ENCODE data around the gene GAS2L2. TPM values are rescaled to one million over a fixed set of nuclear protein-coding genes. Genes with fewer than 3 reads are reported as not detected.
A peak's percentile ranks its signal among the peaks of the same experiment; 100 is the strongest.

The GAS2L2 gene
- total RNA-seq, 1 donor from 2014 or later: not detected

- Mint-ChIP-seq H3K4me3 (ENCODE audit: unreplicated experiment) (no peak overlapping the region), H3K27me3 (ENCODE audit: low read depth) (peaks cover 1% of the 10 kb centered on the region), H3K27ac (ENCODE audit: unreplicated experiment) (no peak overlapping the region), H3K9me3 (ENCODE audit: low read depth) (no peaks in the 10 kb centered on the region), H3K36me3 (ENCODE audit: low read depth) (no peaks in the 10 kb centered on the region), H3K4me1 (ENCODE audit: low read depth) (peaks cover 58% of the 10 kb centered on the region)
- TF ChIP-seq, protein P1, sequence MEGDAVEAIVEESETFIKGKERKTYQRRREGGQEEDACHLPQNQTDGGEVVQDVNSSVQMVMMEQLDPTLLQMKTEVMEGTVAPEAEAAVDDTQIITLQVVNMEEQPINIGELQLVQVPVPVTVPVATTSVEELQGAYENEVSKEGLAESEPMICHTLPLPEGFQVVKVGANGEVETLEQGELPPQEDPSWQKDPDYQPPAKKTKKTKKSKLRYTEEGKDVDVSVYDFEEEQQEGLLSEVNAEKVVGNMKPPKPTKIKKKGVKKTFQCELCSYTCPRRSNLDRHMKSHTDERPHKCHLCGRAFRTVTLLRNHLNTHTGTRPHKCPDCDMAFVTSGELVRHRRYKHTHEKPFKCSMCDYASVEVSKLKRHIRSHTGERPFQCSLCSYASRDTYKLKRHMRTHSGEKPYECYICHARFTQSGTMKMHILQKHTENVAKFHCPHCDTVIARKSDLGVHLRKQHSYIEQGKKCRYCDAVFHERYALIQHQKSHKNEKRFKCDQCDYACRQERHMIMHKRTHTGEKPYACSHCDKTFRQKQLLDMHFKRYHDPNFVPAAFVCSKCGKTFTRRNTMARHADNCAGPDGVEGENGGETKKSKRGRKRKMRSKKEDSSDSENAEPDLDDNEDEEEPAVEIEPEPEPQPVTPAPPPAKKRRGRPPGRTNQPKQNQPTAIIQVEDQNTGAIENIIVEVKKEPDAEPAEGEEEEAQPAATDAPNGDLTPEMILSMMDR (IDR thresholded peaks at IDR 0.05): no peak
- DNase-seq (ENCODE audit: low spot score): no peak
Measured at GRCh38 chr17:35790841-35791240, 37.8 kb upstream of the GAS2L2 start.

DNA sequence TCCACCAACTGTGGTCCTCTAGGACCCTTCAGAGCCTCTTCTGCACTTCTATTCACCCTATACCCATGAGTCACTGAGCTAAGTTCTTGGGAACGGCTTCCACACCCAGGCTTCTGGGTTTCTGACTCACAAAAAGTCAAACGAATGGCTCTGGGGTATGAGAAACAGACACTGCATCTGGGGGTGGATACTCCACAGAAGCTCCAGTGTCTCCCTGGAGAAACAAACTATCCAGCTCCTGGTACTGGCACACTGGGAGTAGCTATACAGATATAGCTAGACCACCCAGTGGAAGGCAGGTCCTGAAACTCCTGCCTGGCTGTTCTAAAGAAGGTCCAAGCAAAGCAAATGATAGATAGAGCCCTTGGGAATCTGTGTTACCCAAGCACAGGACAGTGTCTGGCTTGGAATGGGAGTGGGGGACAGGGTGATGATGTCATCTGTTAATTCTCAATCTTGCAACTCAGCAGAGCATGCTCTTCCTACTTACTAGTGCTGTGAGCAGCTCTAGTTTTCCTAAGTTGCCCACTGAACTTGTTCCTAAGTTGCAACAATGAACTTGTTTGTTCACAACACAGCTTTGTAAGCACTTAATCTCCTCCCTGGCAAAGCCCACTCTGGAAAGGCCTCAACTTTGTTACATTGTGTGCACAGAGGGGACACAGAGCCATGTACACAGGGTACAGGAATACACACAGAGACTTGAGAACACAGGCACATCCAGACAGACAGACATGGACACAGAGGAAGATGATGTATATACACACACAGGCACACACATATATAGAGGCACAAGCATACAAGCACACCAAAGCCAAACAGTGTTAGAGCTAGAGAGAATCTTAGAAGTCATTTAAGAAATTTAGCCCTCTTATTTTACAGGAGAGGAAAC, 35.7 kb upstream of the GAS2L2 start:
- H3K27ac Mint-ChIP-seq (ENCODE audit: unreplicated experiment): peak overlapping the region; percentile 97
- TF ChIP-seq, protein P1 (IDR thresholded peaks at IDR 0.05): no peak
- no peaks in the 10 kb centered on the region for H3K9me3 Mint-ChIP-seq (ENCODE audit: low read depth)
- no peaks in the 10 kb centered on the region for H3K27me3 Mint-ChIP-seq (ENCODE audit: low read depth)
- no peaks in the 10 kb centered on the region for H3K36me3 Mint-ChIP-seq (ENCODE audit: low read depth)
- no peak for DNase-seq (ENCODE audit: low spot score)
- H3K4me3 Mint-ChIP-seq (ENCODE audit: unreplicated experiment): no peak overlapping the region
- H3K4me1 Mint-ChIP-seq (ENCODE audit: low read depth): peaks cover 65% of the 10 kb centered on the region

DNA sequence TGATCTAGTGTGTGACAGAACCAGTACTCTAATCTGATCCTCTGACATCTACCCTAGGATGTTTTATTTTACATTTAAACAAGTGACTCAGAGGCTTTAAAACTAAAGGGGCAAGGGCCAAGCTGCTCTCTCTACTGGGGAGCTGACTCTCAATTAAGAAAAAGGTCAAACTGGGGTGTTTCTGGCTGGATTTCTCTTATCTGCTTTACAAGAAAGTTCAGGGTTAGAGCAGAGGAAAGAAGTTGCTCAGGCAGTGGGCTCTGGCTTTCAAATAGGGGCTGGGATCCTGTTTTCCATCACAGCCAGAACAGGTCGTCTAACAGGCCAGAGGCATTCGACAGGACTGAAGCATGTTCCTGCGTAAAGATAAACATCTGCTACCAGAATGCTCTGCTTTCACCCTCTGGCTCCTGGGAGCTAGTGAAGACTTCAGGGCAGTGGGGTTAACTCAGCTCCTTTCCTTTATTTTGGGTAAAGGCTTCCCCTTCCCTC, 33.9 kb upstream of the GAS2L2 start:
- H3K9me3 Mint-ChIP-seq (ENCODE audit: low read depth): no peaks in the 10 kb centered on the region

DNA sequence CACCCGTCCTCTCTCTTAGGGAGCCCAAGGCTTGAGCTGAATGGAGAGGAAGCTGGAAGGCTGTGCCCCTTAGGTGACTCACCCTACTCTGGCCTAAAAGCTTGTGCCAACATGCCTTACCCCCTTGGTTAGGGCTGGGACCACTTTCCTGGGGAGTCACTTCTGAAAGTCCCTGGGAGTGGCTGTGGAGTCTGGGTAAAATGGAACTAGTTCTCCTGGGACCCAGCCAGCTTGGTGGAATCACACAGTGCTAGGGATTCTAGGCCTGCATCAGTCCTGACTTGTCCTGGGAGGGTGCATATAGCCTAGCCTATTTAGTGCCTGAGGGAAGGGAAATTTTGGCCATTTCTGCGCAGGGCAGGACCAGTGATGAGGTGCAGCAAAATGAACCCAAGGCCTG, 31.9 kb upstream of the GAS2L2 start:
- Mint-ChIP-seq H3K27me3 (ENCODE audit: low read depth) (no peaks in the 10 kb centered on the region), H3K4me3 (ENCODE audit: unreplicated experiment) (no peak overlapping the region), H3K9me3 (ENCODE audit: low read depth) (no peaks in the 10 kb centered on the region), H3K4me1 (ENCODE audit: low read depth) (peaks cover 70% of the 10 kb centered on the region), H3K27ac (ENCODE audit: unreplicated experiment) (peak overlapping the region; percentile 59), H3K36me3 (ENCODE audit: low read depth) (no peaks in the 10 kb centered on the region)
- DNase-seq (ENCODE audit: low spot score): peak; percentile 14
- TF ChIP-seq, protein P1 (IDR thresholded peaks at IDR 0.05): no peak

More for the DNA sequence above, 33.9 kb upstream of the GAS2L2 start:
- Mint-ChIP-seq H3K4me3 (ENCODE audit: unreplicated experiment) (no peak overlapping the region), H3K4me1 (ENCODE audit: low read depth) (peaks cover 60% of the 10 kb centered on the region), H3K27ac (ENCODE audit: unreplicated experiment) (peak overlapping the region; percentile 97), H3K36me3 (ENCODE audit: low read depth) (no peaks in the 10 kb centered on the region), H3K27me3 (ENCODE audit: low read depth) (no peaks in the 10 kb centered on the region)
- TF ChIP-seq, protein P1 (IDR thresholded peaks at IDR 0.05): no peak
- DNase-seq (ENCODE audit: low spot score): peak; percentile 8

DNA sequence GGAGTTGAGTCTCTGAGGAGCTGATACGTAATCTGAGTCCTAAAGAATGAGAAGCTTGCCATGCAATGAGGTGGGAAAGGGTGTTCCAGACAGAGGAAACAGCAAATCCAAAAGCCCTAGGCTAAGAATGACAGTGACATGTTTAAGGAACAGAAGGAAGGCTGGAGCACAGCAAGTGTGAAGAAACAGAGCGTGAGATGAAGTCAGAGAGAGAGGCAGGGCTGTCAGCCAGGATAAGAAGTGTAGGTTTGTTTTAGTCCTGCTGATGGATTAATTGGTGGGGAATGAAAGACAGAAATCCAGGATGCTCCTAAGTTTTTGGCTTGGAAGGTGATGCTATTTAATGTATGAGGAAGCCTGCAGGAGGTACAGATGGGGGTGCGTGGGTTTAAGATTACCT, 27.9 kb upstream of the GAS2L2 start:
- H3K36me3 Mint-ChIP-seq (ENCODE audit: low read depth): no peaks in the 10 kb centered on the region
- peaks cover 57% of the 10 kb centered on the region for H3K4me1 Mint-ChIP-seq (ENCODE audit: low read depth)
- DNase-seq (ENCODE audit: low spot score): no peak
- H3K27ac Mint-ChIP-seq (ENCODE audit: unreplicated experiment): peak overlapping the region; percentile 79
- H3K9me3 Mint-ChIP-seq (ENCODE audit: low read depth): no peaks in the 10 kb centered on the region
- no peaks in the 10 kb centered on the region for H3K27me3 Mint-ChIP-seq (ENCODE audit: low read depth)
- H3K4me3 Mint-ChIP-seq (ENCODE audit: unreplicated experiment): no peak overlapping the region
- TF ChIP-seq, protein P1 (IDR thresholded peaks at IDR 0.05): no peak

All from chondrocyte (in vitro differentiated cells).